Adrenal gland (tissue), 12 donors: ENCODE measurements around the gene C10orf67. TPM values are rescaled to one million over a fixed set of nuclear protein-coding genes. Genes with fewer than 3 reads are reported as not detected.

ENCODE experiments used
- DNase-seq, 7 donors: peaks; one replicate each; pipeline ENCODE4 v3.0.0-alpha.2; 2019 to 2020
- H3K27ac ChIP-seq, 5 donors: fragments of 200-600 bp; sonication (generic) in 4 of 5; 1 replicate in 3 of 5; 2 replicates in 2 of 5; pipeline versions ENCODE4 v1.5.1 to v1.8.0; 2016 to 2020; ENCODE audit warnings: mild to moderate bottlenecking in 1 of 5
- H3K27me3 ChIP-seq: fragments of 200-600 bp; 2 replicates; pipeline ENCODE4 v1.8.0; 2021
- H3K36me3 ChIP-seq, 2 donors: fragments of 200-600 bp; replicated peaks in 1 of 2; 1 replicate in 1 of 2; 2 replicates in 1 of 2; pipeline versions ENCODE4 v1.5.1 to v1.8.0; 2018 to 2022
- H3K4me1 ChIP-seq, 2 donors: fragments of 200-600 bp; replicated peaks in 1 of 2; 1 replicate in 1 of 2; 2 replicates in 1 of 2; pipeline versions ENCODE4 v1.5.1 to v1.8.0; 2018 to 2021
- H3K4me3 ChIP-seq, 4 donors: fragments of 200-600 bp; sonication (generic) in 3 of 4; one replicate each; pipeline ENCODE4 v1.5.1; 2016 to 2018
- H3K9me3 ChIP-seq, 3 donors: fragments of 200-600 bp; sonication (generic) in 1 of 3; replicated peaks in 1 of 3; 1 replicate in 2 of 3; 2 replicates in 1 of 3; pipeline versions ENCODE4 v1.5.1 to v1.8.0; 2016 to 2021
- CTCF ChIP-seq, 6 experiments: fragments of 450-650 bp in 4 of 6; fragments of 200-600 bp in 2 of 6; sonication (generic) in 1 of 6; IDR thresholded peaks; 1 replicate in 5 of 6; 2 replicates in 1 of 6; pipeline versions ENCODE4 v1.5.1 to v1.8.0; 2016 to 2021; ENCODE audit warnings: antibody characterized with exemption in 6 of 6, mild to moderate bottlenecking in 2 of 6, moderate library complexity in 1 of 6
- POLR2A ChIP-seq, 2 donors: fragments of 450-650 bp; IDR thresholded peaks; one replicate each; pipeline ENCODE4 v1.6.1; 2017; ENCODE audit warnings: antibody characterized with exemption in 2 of 2, mild to moderate bottlenecking in 2 of 2, moderate library complexity in 1 of 2
- WGBS, 4 donors: extraction: QIAGEN DNeasy Blood & Tissue Kit in 2 of 4; methylation state at CpG; one replicate each; pipeline versions ENCODE4 v1.1.5 to v1.1.7; 2013 to 2017; 5-methylcytosine and 5-hydroxymethylcytosine counted together
- intact Hi-C, 2 donors: fragments of 100-400 bp; cut with DNase I; formaldehyde crosslinking; loops; one replicate each; pipeline versions ENCODE4 v1.14.1 to v1.15.0; 2022 to 2023
- polyA plus RNA-seq, 3 donors: library from polyadenylated mRNA; stranded (reverse); fragments of 200-250 nt in 2 of 3; fragments of 350-450 nt in 1 of 3; fragmentation: Illumina TruSeq in 1 of 3; extraction: RNeasy Lipid Tissue Mini Kit (QIAGEN cat#74804) in 1 of 3; gene quantifications; one replicate each; pipeline ENCODE4 v1.2.3, GENCODE V29; 2013 to 2014
- total RNA-seq, 9 donors: library from RNA; depleted of rRNA in 4 of 9; stranded (reverse); fragments of >200 nt in 4 of 9; fragments of 120-200 nt in 1 of 9; fragmentation: NEBNext Ultra II Directional in 1 of 9; extraction: Animal tissue kit (Norgen Biotek cat#: 25700) in 1 of 9; gene quantifications; one replicate each; pipeline versions ENCODE4 v1.1.0 to v1.2.4, GENCODE V29; 2013 to 2023
- donor health status: healthy with polysubstance abuse.
- donor health status: Bipolar disorder and iron deficiency.
- donor health status: DM: yes; HTN: yes; CAD: no.
- donor health status: DM: no; HTN: no; CAD: no.
- donor health status: DM: no; HTN: no; CAD: no.
- donor health status: DM: yes; HTN: yes; CAD: no.

C10orf67 gene
- total and polyA plus RNA-seq, 12 donors: 0.03 to 0.50 (median 0.18) TPM; not detected in 6

GRCh38 chr10:23284674-23285335 is 59.8 kb downstream of the C10orf67 start:
- intact Hi-C loops: no loop called here
- Histone ChIP-seq H3K27me3 (no peaks in the 10 kb centered on the region), H3K4me1 (no peaks in the 10 kb centered on the region), H3K9me3 (no peaks in the 10 kb centered on the region), H3K36me3 (no peaks in the 10 kb centered on the region), H3K4me3 (no peak overlapping the region), H3K27ac (no peak overlapping the region)
- no peak for DNase-seq
- TF ChIP-seq CTCF (IDR thresholded peaks at IDR 0.05): no peak
- no peak for TF ChIP-seq POLR2A (IDR thresholded peaks at IDR 0.05)
- WGBS, 4 donors: 36 to 61% (median 47%) methylated on average over 2 of the region's 2 CpGs

- Histone ChIP-seq H3K4me3 (no peak overlapping the region), H3K36me3 (no peaks in the 10 kb centered on the region), H3K27me3 (no peaks in the 10 kb centered on the region), H3K4me1 (no peaks in the 10 kb centered on the region), H3K9me3 (no peaks in the 10 kb centered on the region), H3K27ac (no peak overlapping the region)
- intact Hi-C loops: no loop called here
- WGBS, 4 donors: 46 to 77% (median 74%) methylated on average over 3 of the region's 3 CpGs
- no peak for DNase-seq
- TF ChIP-seq POLR2A (IDR thresholded peaks at IDR 0.05) (no peak), CTCF (IDR thresholded peaks at IDR 0.05) (no peak)
Measured at GRCh38 chr10:23284155-23284554, 60.4 kb downstream of the C10orf67 start.

GRCh38 chr10:23283680-23284079 is 60.9 kb downstream of the C10orf67 start:
- intact Hi-C loops: no loop called here
- no peak for DNase-seq
- Histone ChIP-seq H3K4me3 (no peak overlapping the region), H3K4me1 (no peaks in the 10 kb centered on the region), H3K27me3 (no peaks in the 10 kb centered on the region), H3K27ac (no peak overlapping the region), H3K36me3 (no peaks in the 10 kb centered on the region), H3K9me3 (no peaks in the 10 kb centered on the region)
- 61 to 69% (median 67%) methylated on average over 7 of the region's 7 CpGs for WGBS, 4 donors
- no peak for TF ChIP-seq POLR2A (IDR thresholded peaks at IDR 0.05)
- TF ChIP-seq CTCF (IDR thresholded peaks at IDR 0.05): no peak

- H3K36me3 ChIP-seq: no peaks in the 10 kb centered on the region
- no peaks in the 10 kb centered on the region for H3K27me3 ChIP-seq
- H3K4me1 ChIP-seq: no peaks in the 10 kb centered on the region
- WGBS, 4 donors: 51 to 63% (median 53%) methylated on average over 6 of the region's 6 CpGs
- no peak overlapping the region for H3K4me3 ChIP-seq
- intact Hi-C loops: no loop called here
- DNase-seq: no peak
- H3K9me3 ChIP-seq: no peaks in the 10 kb centered on the region
- H3K27ac ChIP-seq: no peak overlapping the region
- TF ChIP-seq CTCF (IDR thresholded peaks at IDR 0.05) (no peak), POLR2A (IDR thresholded peaks at IDR 0.05) (no peak)
Measured at GRCh38 chr10:23281044-23281433, 63.6 kb downstream of the C10orf67 start.
